Fibroblast of lung (primary cell): ENCODE measurements around the gene MTOR. TPM values are rescaled to one million over a fixed set of nuclear protein-coding genes. Genes with fewer than 3 reads are reported as not detected.

Experiments
- DNase-seq, 2 donors: peaks; one replicate each; pipeline versions ENCODE4 v3.0.0 to v3.0.0-alpha.2; 2010; ENCODE audit warnings: low read depth in 2 of 2
- H2AFZ ChIP-seq: 2 replicates; pipeline ENCODE4 v1.5.1; 2012; ENCODE audit warnings: low read length, control low read depth, inconsistent platforms
- H3K27ac ChIP-seq: 2 replicates; pipeline ENCODE4 v1.5.1; 2011; ENCODE audit warnings: low read length, control low read depth; ENCODE audit not compliant: insufficient read depth
- H3K27me3 ChIP-seq: 2 replicates; pipeline ENCODE4 v1.5.1; 2011; ENCODE audit warnings: mild to moderate bottlenecking, low read length; ENCODE audit not compliant: control insufficient read depth, insufficient read depth
- H3K36me3 ChIP-seq: 2 replicates; pipeline ENCODE4 v1.5.1; 2011; ENCODE audit warnings: low read length; ENCODE audit not compliant: control insufficient read depth, insufficient read depth
- H3K4me1 ChIP-seq: 2 replicates; pipeline ENCODE4 v1.5.1; 2011; ENCODE audit warnings: low read length; ENCODE audit not compliant: control insufficient read depth, insufficient read depth; ENCODE audit errors: extremely low read depth
- H3K4me2 ChIP-seq: 2 replicates; pipeline ENCODE4 v1.5.1; 2011; ENCODE audit warnings: low read length, control low read depth; ENCODE audit not compliant: insufficient read depth; ENCODE audit errors: extremely low read depth
- H3K4me3 ChIP-seq, 4 experiments: fragments of 200-600 bp in 1 of 4; sonication (generic) in 1 of 4; replicated peaks in 1 of 4; 2 replicates each; pipeline ENCODE4 v1.5.1; 2011 to 2016; ENCODE audit warnings: low read length in 4 of 4, low read depth in 3 of 4, mild to moderate bottlenecking in 3 of 4, control low read depth in 2 of 4, inconsistent platforms in 1 of 4, mixed read lengths in 1 of 4; ENCODE audit not compliant: insufficient read depth in 1 of 4; ENCODE audit errors: control extremely low read depth in 1 of 4
- H3K79me2 ChIP-seq: 2 replicates; pipeline ENCODE4 v1.5.1; 2012; ENCODE audit warnings: mild to moderate bottlenecking, low read length, inconsistent platforms; ENCODE audit not compliant: control insufficient read depth, insufficient read depth
- H3K9ac ChIP-seq: 2 replicates; pipeline ENCODE4 v1.5.1; 2011; ENCODE audit warnings: mild to moderate bottlenecking, low read length, control low read depth; ENCODE audit not compliant: insufficient read depth
- H3K9me3 ChIP-seq: 2 replicates; pipeline ENCODE4 v1.5.1; 2012; ENCODE audit warnings: low read depth, low read length; ENCODE audit not compliant: control insufficient read depth, insufficient read depth
- H4K20me1 ChIP-seq: 2 replicates; pipeline ENCODE4 v1.5.1; 2011; ENCODE audit warnings: low read length; ENCODE audit not compliant: control insufficient read depth, insufficient read depth; ENCODE audit errors: extremely low read depth
- CTCF ChIP-seq, 2 donors: IDR thresholded peaks in 1 of 2; conservative IDR thresholded peaks in 1 of 2; 1 replicate in 1 of 2; 2 replicates in 1 of 2; pipeline ENCODE4 v1.5.1; 2011 to 2012; ENCODE audit warnings: low read length in 2 of 2, control low read depth in 1 of 2, inconsistent platforms in 1 of 2, low read depth in 1 of 2, mild to moderate bottlenecking in 1 of 2
- EZH2 ChIP-seq: IDR thresholded peaks from 2 replicates; pipeline ENCODE4 v1.5.1; 2012; ENCODE audit warnings: low read length, control low read depth, mild to moderate bottlenecking; ENCODE audit errors: missing control alignments
- polyA plus RNA-seq, 2 donors: library from polyadenylated mRNA; depleted of rRNA in 1 of 2; stranded (reverse) in 1 of 2; unstranded in 1 of 2; fragments of >200 nt; gene quantifications; 2 replicates each; pipeline ENCODE4 v1.2.1, GENCODE V29; 2011 to 2012; ENCODE audit warnings: missing spikeins in 1 of 2
- total RNA-seq: library from RNA; depleted of rRNA; stranded (reverse); fragments of >200 nt; gene quantifications from 2 replicates; pipeline ENCODE4 v1.2.1, GENCODE V29; 2014

Gene MTOR
- total and polyA plus RNA-seq, 2 donors (not counting 1 experiment from before 2014, with no cell fraction given) = 20.2 to 36.2 TPM

- H3K27ac ChIP-seq = no peak overlapping the region
- H4K20me1 ChIP-seq = no peaks in the 10 kb centered on the region
- no peak overlapping the region for H3K4me2 ChIP-seq
- no peak for DNase-seq
- no peaks in the 10 kb centered on the region for H3K79me2 ChIP-seq
- no peaks in the 10 kb centered on the region for H3K9me3 ChIP-seq
- H3K36me3 ChIP-seq = no peaks in the 10 kb centered on the region
- H3K9ac ChIP-seq = no peak overlapping the region
- H2AFZ ChIP-seq = no peak overlapping the region
- H3K4me3 ChIP-seq = no peak overlapping the region
- TF ChIP-seq EZH2 (no peak), CTCF (conservative IDR thresholded peaks at IDR 0.05 in 1 of 2, IDR thresholded peaks at IDR 0.05 in 1 of 2; ENCODE audit: low read depth in 1 of 2, low read length in 2 of 2) (no peak)
- H3K27me3 ChIP-seq = no peaks in the 10 kb centered on the region
- peaks cover 15% of the 10 kb centered on the region for H3K4me1 ChIP-seq
Measured at GRCh38 chr1:11179125-11179524, 83.2 kb downstream of the MTOR start.

- no peaks in the 10 kb centered on the region for H3K27me3 ChIP-seq
- no peaks in the 10 kb centered on the region for H4K20me1 ChIP-seq
- no peak overlapping the region for H3K27ac ChIP-seq
- H3K4me3 ChIP-seq = no peak overlapping the region
- H3K9ac ChIP-seq = no peak overlapping the region
- no peak for TF ChIP-seq CTCF (conservative IDR thresholded peaks at IDR 0.05 in 1 of 2, IDR thresholded peaks at IDR 0.05 in 1 of 2; ENCODE audit: low read depth in 1 of 2, low read length in 2 of 2)
- no peak for TF ChIP-seq EZH2
- H3K4me1 ChIP-seq = peaks cover 15% of the 10 kb centered on the region
- H3K36me3 ChIP-seq = no peaks in the 10 kb centered on the region
- DNase-seq = peak; percentile 37 to 45
- H2AFZ ChIP-seq = no peak overlapping the region
- H3K4me2 ChIP-seq = peak overlapping the region; percentile 17
- no peaks in the 10 kb centered on the region for H3K79me2 ChIP-seq
- no peaks in the 10 kb centered on the region for H3K9me3 ChIP-seq
Measured at GRCh38 chr1:11178021-11179015, 84.0 kb downstream of the MTOR start.

- Histone ChIP-seq H3K27me3 (no peaks in the 10 kb centered on the region), H3K79me2 (no peaks in the 10 kb centered on the region), H3K4me3 (no peak overlapping the region), H4K20me1 (no peaks in the 10 kb centered on the region), H3K4me1 (peaks cover 15% of the 10 kb centered on the region), H3K4me2 (no peak overlapping the region), H3K27ac (no peak overlapping the region), H3K9me3 (no peaks in the 10 kb centered on the region), H3K9ac (no peak overlapping the region), H2AFZ (no peak overlapping the region), H3K36me3 (no peaks in the 10 kb centered on the region)
- DNase-seq = peak in 1 of 2 donors; percentile 74
- no peak for TF ChIP-seq CTCF (conservative IDR thresholded peaks at IDR 0.05 in 1 of 2, IDR thresholded peaks at IDR 0.05 in 1 of 2; ENCODE audit: low read depth in 1 of 2, low read length in 2 of 2)
- TF ChIP-seq EZH2 = no peak
Measured at GRCh38 chr1:11176081-11176706, 86.2 kb downstream of the MTOR start.
